H9 (cell line): Measurements from ENCODE around the gene KCMF1. TPM values are rescaled to one million over a fixed set of nuclear protein-coding genes. Genes with fewer than 3 reads are reported as not detected.

Experiments used
- DNase-seq: peaks from one replicate; pipeline ENCODE4 v3.0.0-alpha.2; 2017
- H2AFZ ChIP-seq: one replicate; pipeline ENCODE4 v1.6.1; 2013; ENCODE audit warnings: mild to moderate bottlenecking, low read length, control low read depth, moderate library complexity
- H2AK5ac ChIP-seq: 2 replicates; pipeline ENCODE4 v1.6.1; 2013; ENCODE audit warnings: low read length, control low read depth, mixed read lengths; ENCODE audit not compliant: insufficient read length
- H2BK120ac ChIP-seq: one replicate; pipeline ENCODE4 v1.6.1; 2013; ENCODE audit warnings: low read depth, mild to moderate bottlenecking, low read length, control low read depth, inconsistent platforms; ENCODE audit not compliant: poor library complexity, severe bottlenecking
- H2BK12ac ChIP-seq: 2 replicates; pipeline ENCODE4 v1.6.1; 2013; ENCODE audit warnings: low read length, control low read depth, mixed read lengths, low read depth; ENCODE audit not compliant: insufficient read length
- H2BK15ac ChIP-seq: 2 replicates; pipeline ENCODE4 v1.6.1; 2013; ENCODE audit warnings: low read depth, low read length, control low read depth
- H2BK20ac ChIP-seq: one replicate; pipeline ENCODE4 v1.6.1; 2013; ENCODE audit warnings: low read depth, mild to moderate bottlenecking, low read length, control low read depth, inconsistent platforms; ENCODE audit not compliant: poor library complexity, severe bottlenecking
- H2BK5ac ChIP-seq: 2 replicates; pipeline ENCODE4 v1.6.1; 2013; ENCODE audit warnings: low read length, control low read depth, mixed read lengths; ENCODE audit not compliant: insufficient read length
- H3K14ac ChIP-seq: 2 replicates; pipeline ENCODE4 v1.6.1; 2013; ENCODE audit warnings: low read length, control low read depth; ENCODE audit not compliant: insufficient read depth
- H3K18ac ChIP-seq: 2 replicates; pipeline ENCODE4 v1.6.1; 2013; ENCODE audit warnings: low read depth, mild to moderate bottlenecking, mixed read lengths, low read length, control low read depth; ENCODE audit not compliant: insufficient read length
- H3K23ac ChIP-seq: 2 replicates; pipeline ENCODE4 v1.6.1; 2013; ENCODE audit warnings: low read length, control low read depth, mixed read lengths, low read depth; ENCODE audit not compliant: insufficient read length
- H3K23me2 ChIP-seq: 2 replicates; pipeline ENCODE4 v1.6.1; 2013; ENCODE audit warnings: low read depth, mild to moderate bottlenecking, mixed read lengths, low read length, control low read depth; ENCODE audit not compliant: insufficient read length, poor library complexity, severe bottlenecking
- H3K27ac ChIP-seq: 2 replicates; pipeline ENCODE4 v1.5.1; 2013; ENCODE audit warnings: low read length, control low read depth, mixed read lengths, low read depth; ENCODE audit not compliant: insufficient read length
- H3K27me3 ChIP-seq: 2 replicates; pipeline ENCODE4 v1.6.1; 2013; ENCODE audit warnings: low read length, control low read depth, inconsistent platforms; ENCODE audit not compliant: insufficient read depth
- H3K4ac ChIP-seq: 2 replicates; pipeline ENCODE4 v1.6.1; 2013; ENCODE audit warnings: low read depth, mild to moderate bottlenecking, control low read depth, inconsistent platforms, low read length, moderate library complexity
- H3K4me1 ChIP-seq: 2 replicates; pipeline ENCODE4 v1.6.1; 2013; ENCODE audit warnings: low read length, control low read depth, inconsistent platforms; ENCODE audit not compliant: insufficient read depth
- H3K4me2 ChIP-seq: 2 replicates; pipeline ENCODE4 v1.6.1; 2013; ENCODE audit warnings: low read length, control low read depth, mixed read lengths; ENCODE audit not compliant: insufficient read length, insufficient read depth
- H3K56ac ChIP-seq: 2 replicates; pipeline ENCODE4 v1.6.1; 2013; ENCODE audit warnings: low read depth, mild to moderate bottlenecking, mixed read lengths, low read length, control low read depth; ENCODE audit not compliant: insufficient read length
- H3K79me1 ChIP-seq: 2 replicates; pipeline ENCODE4 v1.6.1; 2013; ENCODE audit warnings: low read depth, mild to moderate bottlenecking, moderate library complexity, low read length, control low read depth, inconsistent platforms; ENCODE audit not compliant: insufficient read depth, poor library complexity, severe bottlenecking
- H3K79me2 ChIP-seq: 2 replicates; pipeline ENCODE4 v1.6.1; 2013; ENCODE audit warnings: low read length, control low read depth, inconsistent platforms; ENCODE audit not compliant: insufficient read depth
- H3K9ac ChIP-seq: 2 replicates; pipeline ENCODE4 v1.6.1; 2013; ENCODE audit warnings: low read length, control low read depth, mixed read lengths; ENCODE audit not compliant: insufficient read length; ENCODE audit errors: extremely low read depth
- H3K9me3 ChIP-seq: one replicate; pipeline ENCODE4 v1.6.1; 2013; ENCODE audit warnings: low read depth, low read length, inconsistent platforms; ENCODE audit not compliant: control insufficient read depth
- H3T11ph ChIP-seq: one replicate; pipeline ENCODE4 v1.6.1; 2013; ENCODE audit warnings: mild to moderate bottlenecking, low read length, control low read depth, inconsistent platforms
- H4K20me1 ChIP-seq: one replicate; pipeline ENCODE4 v1.6.1; 2013; ENCODE audit not compliant: control insufficient read depth, insufficient read length, insufficient read depth
- H4K5ac ChIP-seq: 2 replicates; pipeline ENCODE4 v1.6.1; 2013; ENCODE audit warnings: low read depth, mild to moderate bottlenecking, mixed read lengths, low read length, control low read depth; ENCODE audit not compliant: insufficient read length
- H4K8ac ChIP-seq: replicated peaks from 2 replicates; pipeline ENCODE4 v1.6.1; 2013; ENCODE audit warnings: low read length, control low read depth, mixed read lengths, low read depth; ENCODE audit not compliant: insufficient read length
- H4K91ac ChIP-seq: 2 replicates; pipeline ENCODE4 v1.6.1; 2013; ENCODE audit warnings: low read depth, mild to moderate bottlenecking, moderate library complexity, mixed read lengths, low read length, control low read depth; ENCODE audit not compliant: insufficient read length
- H3K27ac Mint-ChIP-seq, 3 experiments: 2 replicates in 2 of 3; 3 replicates in 1 of 3; pipeline ENCODE4 v1.8.0; 2020 to 2021; ENCODE audit warnings: mixed read lengths in 3 of 3, mild to moderate bottlenecking in 1 of 3, moderate library complexity in 1 of 3
- H3K27me3 Mint-ChIP-seq: 2 replicates; pipeline ENCODE4 v1.8.0; 2021; ENCODE audit warnings: low read depth, mild to moderate bottlenecking, moderate library complexity, mixed read lengths
- H3K36me3 Mint-ChIP-seq, 3 experiments: 2 replicates in 2 of 3; 3 replicates in 1 of 3; pipeline ENCODE4 v1.8.0; 2020 to 2021; ENCODE audit warnings: low read depth in 3 of 3, mixed read lengths in 3 of 3; ENCODE audit not compliant: insufficient read depth in 1 of 3
- H3K4me1 Mint-ChIP-seq, 2 experiments: 2 replicates each; pipeline ENCODE4 v1.8.0; 2020; ENCODE audit warnings: mixed read lengths in 2 of 2
- H3K4me3 Mint-ChIP-seq, 2 experiments: 2 replicates in 1 of 2; 3 replicates in 1 of 2; pipeline ENCODE4 v1.8.0; 2020 to 2021; ENCODE audit warnings: mild to moderate bottlenecking in 2 of 2, mixed read lengths in 2 of 2, moderate library complexity in 1 of 2
- H3K9me3 Mint-ChIP-seq, 2 experiments: 2 replicates in 1 of 2; 3 replicates in 1 of 2; pipeline ENCODE4 v1.8.0; 2020; ENCODE audit warnings: mild to moderate bottlenecking in 2 of 2, mixed read lengths in 2 of 2, moderate library complexity in 1 of 2
- WGBS: extraction: QIAGEN DNeasy Blood & Tissue Kit; methylation state at CpG from one replicate; pipeline ENCODE4 v1.1.7; 2013; ENCODE audit warnings: missing lambda C conversion rate, low lambda C conversion rate, mixed read lengths; ENCODE audit not compliant: insufficient read length; ENCODE audit errors: extremely low coverage; 5-methylcytosine and 5-hydroxymethylcytosine counted together
- total RNA-seq: library from RNA; stranded (reverse); gene quantifications from 2 replicates; pipeline ENCODE4 v1.2.1, GENCODE V29; 2021
- TF ChIP-seq, protein P1 (sequence below): fragments of 200-600 bp; sonication (generic); conservative IDR thresholded peaks from 3 replicates; pipeline ENCODE4 v1.8.0; 2021; ENCODE audit warnings: antibody characterized with exemption, mild to moderate bottlenecking

KCMF1 gene
- total RNA-seq, 1 experiment from 2014 or later = 113 TPM

GRCh38 chr2:85063981-85064599 lies 93.1 kb downstream of the KCMF1 start:
- Mint-ChIP-seq H3K4me3 (no peak overlapping the region; a peak in 1 of 5 replicates), H3K4me1 (peaks cover 29 to 33% of the 10 kb centered on the region in 2 experiments), H3K36me3 (no peaks in the 10 kb centered on the region; a peak in 1 of 7 replicates), H3K27ac (peak overlapping the region in 1 of 3 experiments; percentile 14; a peak in 2 of 7 replicates), H3K9me3 (peaks cover 0 to 4% of the 10 kb centered on the region in 2 experiments; a peak in 1 of 5 replicates), H3K27me3 (peaks cover 39% of the 10 kb centered on the region)
- H3K4me1 ChIP-seq = peaks cover 5% of the 10 kb centered on the region
- no peak overlapping the region for H2BK12ac ChIP-seq
- H2BK15ac ChIP-seq = no peak overlapping the region
- no peak overlapping the region for H4K91ac ChIP-seq
- H3K23ac ChIP-seq = no peak overlapping the region
- no peaks in the 10 kb centered on the region for H3K9me3 ChIP-seq
- H4K20me1 ChIP-seq = no peaks in the 10 kb centered on the region
- no peak overlapping the region for H2BK120ac ChIP-seq
- H2BK20ac ChIP-seq = no peak overlapping the region
- peaks cover 2% of the 10 kb centered on the region; the same call in 1 of the 2 replicates for H3K27me3 ChIP-seq
- H4K5ac ChIP-seq = no peak overlapping the region
- H3K4me2 ChIP-seq = no peak overlapping the region
- no CpG with 5 or more reads among the region's 5 CpGs for WGBS
- no peak overlapping the region for H3K9ac ChIP-seq
- H3K56ac ChIP-seq = no peak overlapping the region
- no peak overlapping the region for H3K27ac ChIP-seq
- H2AK5ac ChIP-seq = no peak overlapping the region
- no peak overlapping the region for H4K8ac ChIP-seq
- DNase-seq = no peak
- no peaks in the 10 kb centered on the region for H3K23me2 ChIP-seq
- no peak overlapping the region for H3K18ac ChIP-seq
- no peak overlapping the region for H2AFZ ChIP-seq
- TF ChIP-seq, protein P1, sequence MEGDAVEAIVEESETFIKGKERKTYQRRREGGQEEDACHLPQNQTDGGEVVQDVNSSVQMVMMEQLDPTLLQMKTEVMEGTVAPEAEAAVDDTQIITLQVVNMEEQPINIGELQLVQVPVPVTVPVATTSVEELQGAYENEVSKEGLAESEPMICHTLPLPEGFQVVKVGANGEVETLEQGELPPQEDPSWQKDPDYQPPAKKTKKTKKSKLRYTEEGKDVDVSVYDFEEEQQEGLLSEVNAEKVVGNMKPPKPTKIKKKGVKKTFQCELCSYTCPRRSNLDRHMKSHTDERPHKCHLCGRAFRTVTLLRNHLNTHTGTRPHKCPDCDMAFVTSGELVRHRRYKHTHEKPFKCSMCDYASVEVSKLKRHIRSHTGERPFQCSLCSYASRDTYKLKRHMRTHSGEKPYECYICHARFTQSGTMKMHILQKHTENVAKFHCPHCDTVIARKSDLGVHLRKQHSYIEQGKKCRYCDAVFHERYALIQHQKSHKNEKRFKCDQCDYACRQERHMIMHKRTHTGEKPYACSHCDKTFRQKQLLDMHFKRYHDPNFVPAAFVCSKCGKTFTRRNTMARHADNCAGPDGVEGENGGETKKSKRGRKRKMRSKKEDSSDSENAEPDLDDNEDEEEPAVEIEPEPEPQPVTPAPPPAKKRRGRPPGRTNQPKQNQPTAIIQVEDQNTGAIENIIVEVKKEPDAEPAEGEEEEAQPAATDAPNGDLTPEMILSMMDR = no peak
- no peaks in the 10 kb centered on the region for H3K79me2 ChIP-seq
- no peak overlapping the region for H3K14ac ChIP-seq
- H2BK5ac ChIP-seq = no peak overlapping the region
- no peak overlapping the region for H3T11ph ChIP-seq
- H3K4ac ChIP-seq = no peak overlapping the region
- H3K79me1 ChIP-seq = no peaks in the 10 kb centered on the region
